HG03558 (cell line): Measurements from ENCODE around the gene OMD.
"Not testable (repeated sequence)": the region's sequence is repeated elsewhere in the genome, so short reads cannot be mapped to it uniquely, and the experiment has no call there.

ENCODE experiments used
- ATAC-seq: cut with Tn5 transposase; IDR thresholded peaks from one replicate; pipeline ENCODE4 v1.9.1; 2021; ENCODE audit warnings: moderate number of reproducible peaks; ENCODE audit not compliant: unreplicated experiment; ENCODE audit errors: extremely low read depth

Gene OMD

DNA sequence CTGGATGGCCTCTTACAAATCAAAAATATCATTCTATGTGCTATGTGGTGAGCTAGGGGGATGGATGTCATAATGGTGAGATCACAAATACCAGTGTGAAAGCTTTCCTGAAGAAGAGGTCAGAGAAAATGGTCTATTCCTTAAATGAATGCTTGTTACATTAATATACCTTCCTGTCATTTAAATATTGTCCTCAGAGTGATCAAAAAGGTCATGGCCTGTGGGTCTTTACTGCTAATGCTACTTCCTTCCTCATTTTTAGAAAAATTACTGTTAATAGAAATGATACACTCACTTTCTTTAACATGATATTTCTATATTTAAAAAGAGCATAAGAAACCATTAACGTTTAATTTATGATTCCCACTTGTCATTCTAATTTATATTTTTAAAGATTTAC lies 9.7 kb downstream of the OMD start:
- ATAC-seq: no peak

DNA sequence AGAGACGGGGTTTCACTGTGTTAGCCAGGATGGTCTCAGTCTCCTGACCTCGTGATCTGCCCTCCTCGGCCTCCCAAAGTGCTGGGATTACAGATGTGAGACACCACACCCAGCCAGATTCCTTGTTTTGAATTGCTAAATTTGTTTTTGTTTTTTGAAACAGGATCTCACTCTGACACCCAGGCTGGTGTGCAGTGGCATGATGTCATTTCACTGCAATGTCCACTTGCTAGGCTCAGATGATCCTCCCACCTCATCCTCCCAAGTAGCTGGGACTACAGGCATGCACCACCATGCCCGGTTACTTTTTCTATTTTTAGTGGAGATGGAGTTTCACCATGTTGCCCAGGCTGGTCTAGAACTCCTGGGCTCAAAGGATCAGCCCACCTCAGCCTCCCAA lies 13.1 kb downstream of the OMD start:
- ATAC-seq: not testable (repeated sequence)

DNA sequence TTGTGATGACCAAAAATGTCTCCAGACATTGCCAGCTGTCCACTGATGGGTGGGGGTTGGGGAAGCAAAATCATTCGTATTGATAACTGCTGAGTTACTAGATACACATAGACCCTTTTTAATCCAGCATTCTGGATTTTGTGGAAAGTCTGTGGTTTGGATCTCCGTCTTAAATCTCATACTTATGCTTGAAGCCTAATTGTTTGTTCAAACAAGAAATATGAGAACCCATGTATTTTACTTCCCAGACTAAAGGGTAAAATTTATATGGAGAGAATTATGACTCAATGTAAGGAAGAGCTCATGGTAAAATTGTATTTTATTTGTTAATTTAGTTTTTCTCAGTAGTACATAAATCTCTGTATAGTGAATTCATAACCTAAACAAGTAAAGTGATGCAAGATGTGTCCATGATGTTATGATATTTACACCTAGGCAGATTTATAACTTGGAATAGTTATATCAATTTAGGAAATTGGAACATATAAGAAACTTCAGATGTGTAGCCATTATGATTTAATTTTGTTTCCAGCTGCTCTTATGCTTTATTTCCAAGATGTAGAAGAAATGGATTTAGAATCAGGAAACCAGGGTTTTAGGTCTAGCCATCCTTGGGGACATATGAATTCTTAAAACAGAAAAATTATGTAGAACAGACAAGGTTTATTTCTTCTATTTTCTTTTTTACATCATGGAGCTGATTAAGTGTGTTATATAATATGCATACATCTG lies 15.4 kb downstream of the OMD start:
- ATAC-seq: no peak

DNA sequence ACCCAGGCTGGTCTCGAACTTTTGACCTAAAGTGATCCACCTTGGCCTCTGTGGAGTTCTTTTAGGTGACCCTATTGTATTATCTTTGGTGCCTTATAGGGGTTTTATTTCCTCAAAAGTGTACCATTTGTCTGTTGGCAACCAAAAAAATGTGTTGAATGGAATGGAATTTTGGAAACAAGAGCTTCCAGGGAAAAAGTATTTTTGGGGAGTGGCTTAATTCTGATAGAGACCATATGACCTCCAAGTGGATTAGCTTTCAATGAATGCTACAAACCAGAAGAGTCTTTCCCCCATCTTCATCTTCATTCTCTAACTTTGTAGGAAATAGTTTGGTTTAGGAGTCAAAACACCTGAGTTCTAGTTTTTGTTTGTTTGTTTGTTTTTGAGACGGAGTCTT lies 16.5 kb downstream of the OMD start:
- ATAC-seq: no peak

DNA sequence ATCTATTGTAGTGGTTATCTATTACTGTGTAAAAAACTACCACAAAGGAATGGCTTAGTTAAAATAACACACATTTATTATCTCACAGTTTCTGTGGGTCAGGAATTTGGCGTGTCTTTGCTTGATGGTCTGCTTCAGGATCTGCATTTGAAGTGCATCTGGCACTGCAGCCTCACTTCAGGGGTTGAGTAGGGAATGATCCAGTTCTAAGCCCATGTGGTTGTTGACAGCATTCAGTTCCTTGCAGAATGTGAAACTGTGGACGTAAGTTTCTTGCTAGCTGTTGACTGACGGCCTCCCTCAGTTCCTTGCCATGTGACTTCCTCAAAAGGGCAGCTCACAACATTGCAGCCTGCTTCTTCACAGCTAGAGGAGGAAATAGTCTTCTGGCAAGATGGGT lies 17.8 kb downstream of the OMD start:
- ATAC-seq: no peak

DNA sequence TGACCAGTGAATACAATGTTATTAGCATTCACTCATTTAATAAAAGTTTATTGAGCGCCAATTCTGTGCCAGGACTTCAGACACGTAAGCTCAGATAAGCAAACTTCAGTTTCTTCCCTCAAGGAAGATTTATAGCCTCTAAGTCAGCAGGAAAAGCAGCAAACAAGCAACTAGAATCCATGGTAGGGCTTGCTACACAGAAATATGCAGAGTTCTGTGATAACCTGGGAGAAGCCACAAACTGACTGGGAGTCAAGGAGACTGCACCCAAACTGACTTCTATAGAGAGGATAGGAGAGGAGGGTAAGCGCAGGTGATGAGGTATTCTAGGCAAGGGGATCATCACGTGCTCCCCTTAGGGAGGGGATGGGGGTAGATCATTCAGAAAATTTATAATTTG lies 18.5 kb downstream of the OMD start:
- ATAC-seq: no peak

DNA sequence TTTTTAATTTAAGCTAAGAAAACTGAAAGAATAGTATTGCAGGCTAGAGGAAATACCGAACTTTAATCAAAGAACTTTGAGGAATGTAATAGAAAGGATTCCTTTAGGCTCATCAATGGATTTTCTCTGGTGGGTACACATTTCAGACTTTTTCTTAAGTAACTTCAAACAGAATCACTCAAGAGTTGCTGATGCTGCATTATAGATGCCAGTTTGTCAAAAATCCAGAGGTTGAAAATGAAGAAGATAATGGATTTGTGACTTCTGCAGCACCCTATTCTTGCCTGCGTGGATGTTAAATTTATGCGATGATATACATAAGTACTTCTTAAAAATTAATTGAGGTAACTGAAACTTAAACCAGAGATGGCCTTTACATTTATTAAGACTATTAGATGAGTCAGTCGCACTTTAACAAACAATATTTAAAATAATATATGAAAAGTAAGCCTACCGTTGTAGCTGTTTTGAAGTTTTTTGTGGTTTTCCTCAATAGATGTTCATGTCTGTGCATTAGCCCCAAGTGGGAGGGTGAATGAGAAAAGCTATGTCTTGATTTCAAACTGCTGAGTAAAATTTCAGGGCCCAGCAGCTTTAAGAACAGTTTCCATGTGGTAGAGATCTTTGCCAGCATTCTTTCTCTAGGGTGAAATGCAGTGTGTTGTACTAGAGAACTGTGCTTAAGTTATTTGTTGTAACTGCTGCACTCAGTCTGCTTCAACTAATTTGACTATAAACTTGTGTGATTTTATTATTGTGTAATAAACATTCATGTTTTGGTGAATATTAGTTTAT lies 20.0 kb downstream of the OMD start, which contains the start of gene OGN:
OGN (minus strand) TSS at position 537 of the 795 bp plus-strand sequence. CDS start 1,171 bp downstream, outside the sequence.
- ATAC-seq: no peak

DNA sequence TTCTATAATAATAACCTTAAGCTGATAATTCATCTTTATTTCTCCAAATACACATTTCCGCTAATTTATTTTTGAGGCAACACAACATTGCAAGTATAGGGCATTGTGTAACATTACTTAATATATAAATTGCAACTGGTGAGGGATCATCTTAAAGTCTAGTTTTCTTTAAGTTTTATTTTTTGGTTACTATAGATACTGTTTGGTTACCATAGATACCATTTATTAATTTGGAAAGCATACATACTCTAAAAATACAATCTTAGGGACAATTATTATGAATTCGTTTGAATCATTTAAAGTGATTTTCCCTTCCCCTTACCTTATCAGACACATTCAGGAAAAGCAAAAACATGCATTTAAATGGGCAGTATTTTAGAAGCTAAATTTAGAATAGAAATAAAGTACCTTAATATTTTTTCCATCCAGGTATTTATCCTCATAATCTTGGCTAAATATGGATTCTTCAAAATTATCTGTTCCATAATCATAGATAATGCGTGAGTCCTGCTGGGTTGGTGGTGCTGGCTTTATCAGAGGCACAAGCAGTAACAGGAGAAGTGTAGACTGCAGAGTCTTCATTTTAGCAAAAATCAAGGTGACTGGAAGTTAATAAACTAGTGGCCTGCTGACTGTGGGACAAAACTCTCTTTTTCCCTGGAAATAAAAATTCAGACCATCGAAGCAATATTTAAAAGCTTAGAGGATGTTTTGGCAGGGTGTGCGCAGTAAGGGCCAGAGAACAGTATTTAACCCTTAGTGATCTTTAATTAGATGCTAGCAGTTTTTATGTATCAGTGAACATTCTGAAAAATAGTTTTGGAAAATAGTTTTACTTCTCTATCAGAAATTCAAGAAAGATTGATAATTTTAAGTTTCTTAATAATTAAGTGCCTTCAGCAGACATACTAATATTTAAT lies 21.2 kb downstream of the OMD start:
- no peak for ATAC-seq

DNA sequence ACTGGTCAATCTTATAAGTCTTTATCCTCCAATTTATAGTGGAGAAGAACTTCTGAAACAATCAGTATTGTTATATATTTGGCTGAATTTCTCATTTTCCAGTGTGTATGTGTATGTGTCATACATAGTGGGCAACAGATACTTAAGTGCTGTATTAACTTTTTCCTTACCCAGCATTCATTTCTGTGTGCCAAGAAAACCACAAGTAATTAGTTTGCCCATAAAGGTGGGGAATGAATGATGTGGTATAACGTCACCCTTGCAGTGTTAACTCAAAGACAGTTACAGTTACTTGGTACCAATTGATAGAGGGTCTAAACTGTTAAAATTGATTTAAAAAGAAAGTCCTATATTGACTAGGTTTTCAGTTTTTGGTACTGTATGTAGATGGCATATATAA lies 21.9 kb downstream of the OMD start:
- ATAC-seq: no peak

DNA sequence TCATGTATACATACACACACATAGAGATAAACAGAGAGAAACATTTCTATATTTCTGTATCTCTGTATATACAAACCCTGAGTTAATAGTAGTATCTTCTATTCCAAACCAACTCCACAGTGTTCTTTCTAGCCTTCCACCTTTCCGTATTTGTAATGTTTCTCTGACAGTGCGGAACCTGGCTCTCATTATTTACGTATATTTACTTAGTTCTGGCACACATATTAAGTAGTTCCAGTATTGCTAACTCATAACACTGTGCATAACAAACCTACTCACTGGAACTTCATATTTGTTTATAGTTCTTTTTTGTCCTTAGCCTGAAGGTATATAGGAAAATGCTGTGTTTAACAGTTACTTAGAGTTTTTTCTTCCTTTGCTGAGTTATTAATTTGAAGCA lies 26.4 kb downstream of the OMD start:
- ATAC-seq: no peak

DNA sequence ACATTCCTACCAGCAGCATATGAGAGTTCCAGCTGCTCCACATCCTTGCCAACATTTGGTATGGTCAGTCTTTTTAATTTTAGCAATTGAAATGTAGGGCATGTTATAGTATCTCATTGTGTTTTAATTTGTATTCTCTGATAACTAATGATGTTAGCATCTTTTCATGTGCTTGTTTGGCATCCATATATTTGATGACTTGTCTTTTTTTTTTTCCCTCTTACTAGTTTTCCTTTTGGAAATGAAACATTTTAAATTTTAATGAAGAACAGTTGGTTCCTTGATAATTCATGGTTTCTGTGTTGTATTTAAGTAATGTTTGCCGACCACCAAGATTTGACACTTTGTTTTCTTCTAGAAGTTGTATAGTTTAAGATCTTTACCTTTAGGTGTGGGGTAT lies 28.7 kb downstream of the OMD start:
- no peak for ATAC-seq

DNA sequence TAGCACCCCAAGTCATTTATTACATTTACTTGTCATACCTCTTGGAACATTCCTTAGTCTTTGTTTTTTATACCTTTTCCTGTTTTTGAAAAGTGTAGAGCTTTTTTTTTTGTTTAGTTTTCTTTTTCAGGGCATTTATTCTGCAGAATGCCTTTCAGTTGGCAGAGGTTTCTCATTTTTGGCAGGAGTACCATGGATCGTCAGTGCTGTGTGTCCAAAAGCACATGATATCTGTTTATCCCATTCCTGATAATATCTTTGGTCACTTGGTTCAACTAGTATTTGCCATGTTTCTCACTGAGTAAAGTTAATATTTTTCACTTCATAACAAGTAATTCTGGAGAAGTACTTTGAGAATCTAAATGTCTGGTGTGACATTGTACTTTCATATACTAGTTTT lies 30.6 kb downstream of the OMD start:
- no peak for ATAC-seq

DNA sequence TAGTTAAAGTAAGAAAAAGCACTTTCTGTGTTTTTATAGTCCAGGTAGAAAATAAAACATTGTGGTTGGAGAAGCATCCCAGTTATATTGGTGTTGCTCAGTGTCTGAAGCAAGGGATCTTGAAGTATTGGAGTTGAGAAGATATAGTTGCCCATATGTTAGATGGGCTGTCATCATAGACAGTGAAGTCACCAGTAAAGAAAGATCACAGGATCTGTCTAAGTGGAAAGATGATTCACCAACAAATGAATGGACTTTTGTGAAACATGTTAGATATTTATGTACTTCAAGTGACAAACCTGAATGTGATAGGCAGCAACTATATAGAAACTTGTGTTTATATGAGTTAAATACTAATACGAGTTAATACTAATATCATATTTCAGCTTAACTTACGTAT lies 31.6 kb downstream of the OMD start:
- no peak for ATAC-seq

DNA sequence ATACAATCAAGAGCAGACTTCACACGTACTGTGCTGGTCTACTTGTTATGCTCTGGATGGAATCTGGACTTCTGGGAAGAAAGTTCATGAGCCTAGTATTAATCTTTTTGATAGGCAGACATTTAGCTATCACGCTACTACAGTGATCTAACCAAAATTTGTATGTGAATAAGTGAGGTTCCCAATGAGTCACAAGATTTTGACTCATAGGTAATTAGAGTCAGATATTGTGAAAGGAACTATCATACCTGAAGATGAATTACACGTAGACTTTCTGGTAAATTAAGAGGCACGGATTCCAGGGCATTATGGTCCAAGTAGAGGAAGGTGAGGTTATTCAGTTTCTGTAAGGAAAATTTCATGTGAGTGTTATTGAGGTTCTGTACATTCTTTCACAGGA lies 38.3 kb downstream of the OMD start:
- ATAC-seq: no peak

DNA sequence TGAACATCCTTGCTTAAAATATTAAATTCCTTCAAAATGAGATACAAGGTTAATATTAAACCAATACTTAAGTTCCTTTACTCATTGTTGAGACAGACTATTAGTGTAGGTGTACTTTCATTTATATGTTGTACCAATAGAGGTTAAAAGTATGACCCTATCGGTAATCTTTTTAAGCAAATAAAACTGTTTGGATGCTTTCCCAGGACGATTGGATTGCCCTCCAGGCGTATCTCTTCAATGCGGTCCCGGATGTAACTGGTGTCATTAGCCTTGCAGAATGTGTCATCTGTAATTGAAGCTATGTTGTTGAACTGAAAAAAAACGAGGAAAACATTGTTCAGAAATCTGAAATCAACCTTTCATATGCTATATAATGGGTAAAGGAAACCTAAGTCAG lies 38.8 kb downstream of the OMD start:
- ATAC-seq: no peak

DNA sequence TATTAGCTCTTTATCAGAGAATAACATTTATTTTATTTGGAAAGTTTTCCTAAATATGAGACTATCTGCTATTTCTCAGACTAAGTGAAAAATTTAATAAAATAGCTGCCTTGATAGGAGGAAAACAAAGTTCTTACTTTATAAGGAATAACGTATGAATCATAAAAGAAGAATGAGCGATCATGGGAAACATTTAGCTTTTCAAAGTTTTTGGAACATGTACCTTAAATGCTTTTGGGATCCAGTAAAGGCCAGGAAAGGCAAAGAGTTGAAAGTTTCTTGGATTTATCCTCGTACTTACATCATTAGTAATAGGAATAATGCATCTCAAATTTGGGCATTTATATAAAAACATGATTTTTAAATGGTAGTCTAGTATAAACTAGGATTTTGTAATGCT lies 39.3 kb downstream of the OMD start:
- no peak for ATAC-seq

DNA sequence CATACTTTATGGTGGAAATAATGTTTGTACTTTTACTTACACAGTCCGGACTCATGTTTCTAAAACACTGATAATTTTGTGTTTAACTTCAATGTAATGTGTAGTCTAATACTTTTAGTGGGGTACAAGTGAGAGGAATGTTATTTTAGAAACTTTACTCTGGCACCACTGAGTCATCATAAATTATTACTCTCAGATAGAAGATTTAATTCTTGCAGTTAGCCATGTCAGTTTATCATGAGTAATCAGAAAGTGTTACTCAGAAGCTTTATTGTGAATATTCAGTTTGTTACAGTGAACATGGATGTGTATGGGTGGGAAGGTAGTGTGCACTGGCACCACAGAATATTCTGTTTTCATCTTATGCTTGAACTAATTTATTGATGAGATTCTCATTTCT lies 39.9 kb downstream of the OMD start:
- no peak for ATAC-seq

DNA sequence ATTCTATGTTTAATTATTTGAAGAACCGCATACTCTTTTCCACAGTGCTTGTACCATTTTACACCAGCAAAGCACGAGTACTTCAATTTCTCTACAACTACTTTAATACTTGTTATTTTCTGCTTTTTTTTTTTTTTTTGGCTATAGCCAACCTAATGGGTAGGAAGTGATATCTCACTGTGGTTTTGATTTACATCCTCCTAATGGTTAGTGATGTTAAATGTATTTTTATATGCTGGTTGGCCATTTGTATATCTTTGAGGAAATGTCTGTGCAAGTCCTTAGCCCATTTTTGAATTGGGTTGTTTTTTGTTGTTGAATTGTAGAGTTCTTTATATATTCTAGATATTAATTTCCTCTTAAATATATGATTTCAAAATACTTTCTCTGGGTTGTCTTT lies 42.5 kb downstream of the OMD start:
- no peak for ATAC-seq

DNA sequence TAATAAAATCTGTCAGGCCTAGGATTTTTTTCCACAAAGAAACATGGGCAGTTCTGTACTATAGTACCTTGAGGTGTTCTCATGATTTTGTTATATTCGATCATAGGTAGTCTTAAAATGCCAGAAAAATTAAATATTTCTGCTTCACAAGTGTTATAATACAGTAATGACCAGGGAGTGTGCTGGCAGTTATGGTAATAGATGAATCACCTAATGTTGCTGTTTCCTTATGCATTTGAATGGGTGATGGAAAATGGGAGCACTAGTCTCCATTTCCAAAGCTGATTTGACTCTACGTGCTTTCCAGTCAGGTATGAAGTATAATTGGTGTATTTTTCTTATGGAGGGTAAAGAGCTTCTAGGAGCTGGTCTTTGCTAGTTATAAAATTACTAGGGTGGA lies 43.7 kb downstream of the OMD start:
- ATAC-seq: no peak

DNA sequence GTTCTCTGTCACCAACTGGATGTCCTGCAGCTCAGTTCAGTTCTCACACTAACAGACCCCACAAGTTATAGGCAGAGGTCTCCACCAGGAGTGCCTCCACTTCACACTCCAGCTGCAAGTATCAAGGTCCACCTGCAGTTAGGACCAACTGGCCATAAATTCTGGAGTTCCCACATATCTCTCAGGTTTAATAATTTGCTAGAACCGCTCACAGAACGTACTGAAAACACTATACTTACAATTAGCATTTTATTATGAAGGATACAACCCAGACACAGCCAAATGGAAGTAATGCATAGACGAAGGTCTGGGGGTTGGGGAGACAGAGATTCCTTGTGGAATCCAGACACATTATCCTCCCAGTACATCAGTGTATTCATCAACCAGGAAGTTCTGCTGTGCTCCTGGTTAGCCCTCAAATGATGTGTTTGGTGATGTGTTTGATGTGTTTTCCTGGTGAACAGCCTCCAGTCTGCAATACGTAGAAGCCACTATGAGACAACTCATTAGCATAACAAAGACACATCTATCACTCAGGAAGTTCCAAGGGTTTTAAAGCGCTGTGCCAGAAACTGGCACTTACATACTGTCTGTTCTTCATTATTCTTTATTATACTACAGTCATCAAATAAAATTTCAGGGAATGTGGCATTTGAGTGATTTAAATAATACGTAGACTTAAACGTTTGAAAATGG lies 45.3 kb downstream of the OMD start:
- no peak for ATAC-seq
